Body of pancreas (tissue), 4 donors: ENCODE results near the gene SLC4A4.

Experiments used
- CTCF ChIP-seq, 7 experiments: fragments of 450-650 bp in 4 of 7; fragments of 200-600 bp in 3 of 7; sonication (generic) in 3 of 7; IDR thresholded peaks; one replicate each; pipeline ENCODE4 v1.5.1; 2016 to 2019; ENCODE audit warnings: antibody characterized with exemption in 7 of 7
- POLR2A ChIP-seq, 3 donors: fragments of 450-650 bp; IDR thresholded peaks; one replicate each; pipeline ENCODE4 v1.6.1; 2016; ENCODE audit warnings: antibody characterized with exemption in 3 of 3, mild to moderate bottlenecking in 2 of 3

DNA sequence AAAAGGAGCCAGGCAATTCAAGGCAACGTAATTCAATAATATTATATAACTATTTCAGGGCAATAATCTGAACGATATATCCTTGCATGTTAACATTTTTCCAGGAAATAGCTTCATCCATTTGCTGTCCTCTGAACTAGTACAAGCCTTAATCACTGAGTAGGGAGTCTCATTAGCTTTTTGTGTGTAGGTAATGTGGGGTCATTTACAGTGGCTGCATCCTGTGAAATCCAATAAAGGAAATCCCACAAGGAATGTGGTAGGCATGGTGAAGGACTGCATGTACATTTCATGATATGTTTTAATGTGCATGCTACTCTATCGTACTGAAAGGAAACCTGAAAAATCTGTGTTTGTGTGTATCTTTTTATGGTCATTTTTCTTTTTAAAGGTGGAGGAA lies 103.5 kb downstream of the SLC4A4 start:
- TF ChIP-seq CTCF (IDR thresholded peaks at IDR 0.05) = no peak
- no peak for TF ChIP-seq POLR2A (IDR thresholded peaks at IDR 0.05)
